GM21825 (cell line): ENCODE data around the gene EVI5.
"Not testable (repeated sequence)": the region's sequence is repeated elsewhere in the genome, so short reads cannot be mapped to it uniquely, and the experiment has no call there.

Experiments
- ATAC-seq: cut with Tn5 transposase; IDR thresholded peaks from one replicate; pipeline ENCODE4 v1.9.1; 2021; ENCODE audit warnings: mild to moderate bottlenecking, moderate library complexity; ENCODE audit not compliant: unreplicated experiment

EVI5 gene

GRCh38 chr1:92749024-92749634 is 35.8 kb downstream of the EVI5 start:
- ATAC-seq: peak; percentile 72

- no peak for ATAC-seq
Observed at GRCh38 chr1:92748138-92748537, 36.8 kb downstream of the EVI5 start.

GRCh38 chr1:92747735-92748134 is 37.2 kb downstream of the EVI5 start:
- ATAC-seq: no peak

- not testable (repeated sequence) for ATAC-seq
Observed at GRCh38 chr1:92746255-92746654, 38.7 kb downstream of the EVI5 start.

GRCh38 chr1:92743221-92743620 is 41.7 kb downstream of the EVI5 start:
- ATAC-seq: no peak

GRCh38 chr1:92739669-92740524 is 45.0 kb downstream of the EVI5 start:
- ATAC-seq: no peak

GRCh38 chr1:92736395-92736794 is 48.5 kb downstream of the EVI5 start:
- ATAC-seq: no peak

- ATAC-seq: no peak
Observed at GRCh38 chr1:92730476-92730875, 54.4 kb downstream of the EVI5 start.

GRCh38 chr1:92728697-92729096 is 56.2 kb downstream of the EVI5 start:
- ATAC-seq: no peak

- ATAC-seq: not testable (repeated sequence)
Observed at GRCh38 chr1:92723713-92724112, 61.2 kb downstream of the EVI5 start.

GRCh38 chr1:92721886-92722285 is 63.0 kb downstream of the EVI5 start:
- no peak for ATAC-seq

- ATAC-seq: not testable (repeated sequence)
Observed at GRCh38 chr1:92721157-92721556, 63.8 kb downstream of the EVI5 start.

- ATAC-seq: not testable (repeated sequence)
Observed at GRCh38 chr1:92715476-92715951, 69.4 kb downstream of the EVI5 start.

GRCh38 chr1:92713939-92714338 is 71.0 kb downstream of the EVI5 start:
- ATAC-seq: no peak

GRCh38 chr1:92711473-92712165 is 73.3 kb downstream of the EVI5 start:
- ATAC-seq: no peak

GRCh38 chr1:92709738-92710137 is 75.2 kb downstream of the EVI5 start:
- ATAC-seq: no peak

- no peak for ATAC-seq
Observed at GRCh38 chr1:92708368-92708950, 76.4 kb downstream of the EVI5 start.

- no peak for ATAC-seq
Observed at GRCh38 chr1:92707709-92708108, 77.2 kb downstream of the EVI5 start.

GRCh38 chr1:92707292-92707691 is 77.6 kb downstream of the EVI5 start:
- ATAC-seq: no peak

- ATAC-seq: no peak
Observed at GRCh38 chr1:92705446-92705845, 79.5 kb downstream of the EVI5 start.

- no peak for ATAC-seq
Observed at GRCh38 chr1:92701147-92701546, 83.8 kb downstream of the EVI5 start.
